ENCODE results near the gene DAPK2. TPM values are rescaled to one million over a fixed set of nuclear protein-coding genes. Genes with fewer than 3 reads are reported as not detected.

Gene DAPK2
- total and polyA plus RNA-seq, 2 of the 13 experiments (the other 11 are each of a cell fraction or from before 2014, with no cell fraction given) = 0.33 to 0.63 TPM

GRCh38 chr15:64004587-64004986, 41.7 kb downstream of the DAPK2 start:
- DNase-seq (ENCODE audit: low spot score) = peak; percentile 58
- Histone ChIP-seq H3K9me3 (ENCODE audit: low read length) (no peaks in the 10 kb centered on the region), H3K27ac (ENCODE audit: extremely low read length, insufficient read depth, low read length) (no peak overlapping the region), H3K4me2 (ENCODE audit: low read depth, low read length) (no peak overlapping the region), H3K9ac (ENCODE audit: insufficient read depth, low read depth, low read length) (no peak overlapping the region), H4K20me1 (ENCODE audit: insufficient read depth, low read length) (no peaks in the 10 kb centered on the region), H3K4me1 (ENCODE audit: insufficient read depth, low read length) (peaks cover 28% of the 10 kb centered on the region), H3K36me3 (replicated peaks in 1 of 2; ENCODE audit: control insufficient read depth in 1 of 2, insufficient read depth in 2 of 2, low read length in 2 of 2) (no peaks in the 10 kb centered on the region), H2AFZ (ENCODE audit: low read length) (no peak overlapping the region), H3K4me3 (replicated peaks in 1 of 3; ENCODE audit: insufficient read depth in 1 of 3, low read depth in 2 of 3, low read length in 3 of 3) (no peak overlapping the region), H3K27me3 (ENCODE audit: control insufficient read depth in 1 of 2, insufficient read depth in 2 of 2, low read length in 2 of 2) (peaks cover 0 to 2% of the 10 kb centered on the region in 2 experiments; a peak in 1 of 5 replicates), H3K79me2 (ENCODE audit: insufficient read depth, low read length) (no peaks in the 10 kb centered on the region)
- CTCF ChIA-PET (ENCODE audit: low intra/inter-chr PET ratio, low total read pairs) = no interaction called here
- POLR2A ChIA-PET = no interaction called here
- ATAC-seq = peak; percentile 86
- in situ Hi-C loops (cut with HindIII; ENCODE audit: extremely low pct_ligation_motif_present, low pct_unique_long_range_greater_than_20kb) = no loop called here
- no peak for FAIRE-seq
- intact Hi-C loops (cut with micrococcal nuclease; ENCODE audit: unreplicated experiment) = no loop called here
- no TSS peak for BruUV-seq (replicated peaks)
- 0% methylated on average over 1 of the region's 5 CpGs for WGBS (ENCODE audit: low lambda C conversion rate)
- TF ChIP-seq SAP130 (CRISPR knock-in tag; IDR thresholded peaks at IDR 0.05; ENCODE audit: low read depth) = peak; percentile 49
- TF ChIP-seq MED1 (CRISPR knock-in tag; IDR thresholded peaks at IDR 0.05) = 0 out of 2 replicates have a peak, but pooled peaks have one; percentile 20
- TF ChIP-seq THRA (CRISPR knock-in tag; IDR thresholded peaks at IDR 0.05; ENCODE audit: borderline replicate concordance) = peak; percentile 92
- no peak for TF ChIP-seq REPIN1 (CRISPR knock-in tag; IDR thresholded peaks at IDR 0.05; ENCODE audit: borderline replicate concordance, low read depth)
- TF ChIP-seq RARA (CRISPR knock-in tag; IDR thresholded peaks at IDR 0.05) = peak; percentile 42
- TF ChIP-seq RAD51 (IDR thresholded peaks at IDR 0.05; ENCODE audit: borderline replicate concordance) = no peak
- 0 out of 2 replicates have a peak, but pooled peaks have one; percentile 36 for TF ChIP-seq ELF3 (CRISPR knock-in tag; IDR thresholded peaks at IDR 0.05)
- TF ChIP-seq SOX13 (IDR thresholded peaks at IDR 0.05) = no peak
- 0 out of 4 replicates have a peak, but pooled peaks of 1 of the 2 experiments have one; percentile 44 for TF ChIP-seq SOX13 (CRISPR knock-in tag; conservative IDR thresholded peaks at IDR 0.05 in 1 of 2, IDR thresholded peaks at IDR 0.05 in 1 of 2)
- no peak for TF ChIP-seq NFAT5 (CRISPR knock-in tag; IDR thresholded peaks at IDR 0.05)
- TF ChIP-seq ZNF878 (CRISPR knock-in tag; IDR thresholded peaks at IDR 0.05) = 0 out of 2 replicates have a peak, but pooled peaks have one; percentile 23
- TF ChIP-seq, protein P1, sequence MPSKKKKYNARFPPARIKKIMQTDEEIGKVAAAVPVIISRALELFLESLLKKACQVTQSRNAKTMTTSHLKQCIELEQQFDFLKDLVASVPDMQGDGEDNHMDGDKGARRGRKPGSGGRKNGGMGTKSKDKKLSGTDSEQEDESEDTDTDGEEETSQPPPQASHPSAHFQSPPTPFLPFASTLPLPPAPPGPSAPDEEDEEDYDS (CRISPR knock-in tag; IDR thresholded peaks at IDR 0.05) = no peak
- TF ChIP-seq SOX6 (IDR thresholded peaks at IDR 0.05) = no peak
- TF ChIP-seq SOX6 (CRISPR knock-in tag; IDR thresholded peaks at IDR 0.05) = peak; percentile 32
- no peak for TF ChIP-seq ZNF446 (CRISPR knock-in tag; IDR thresholded peaks at IDR 0.05)
- 0 out of 2 replicates have a peak, but pooled peaks have one; percentile 26 for TF ChIP-seq SP5 (CRISPR knock-in tag; IDR thresholded peaks at IDR 0.05; ENCODE audit: borderline replicate concordance, low read depth)
- peak; percentile 45; the same call in 1 of the 2 replicates for TF ChIP-seq JUND (CRISPR knock-in tag; IDR thresholded peaks at IDR 0.05)
- peak; percentile 45; the same call in 1 of the 2 replicates for TF ChIP-seq RXRA (CRISPR knock-in tag; IDR thresholded peaks at IDR 0.05)

Data from HepG2 (cell line).